ENCODE measurements around the gene SPOP.
"Not testable (repeated sequence)": the region's sequence is repeated elsewhere in the genome, so short reads cannot be mapped to it uniquely, and the experiment has no call there.

The SPOP gene

GRCh38 chr17:49556223-49556943 lies 121.5 kb downstream of the SPOP start:
- no peak overlapping the region for H3K4me3 Mint-ChIP-seq
- H3K36me3 Mint-ChIP-seq = no peaks in the 10 kb centered on the region
- H3K9me3 Mint-ChIP-seq (ENCODE audit: low read depth) = no peaks in the 10 kb centered on the region
- peaks cover 2% of the 10 kb centered on the region for H3K27me3 Mint-ChIP-seq
- H3K27ac Mint-ChIP-seq = no peak overlapping the region
- peaks cover 5% of the 10 kb centered on the region for H3K4me1 Mint-ChIP-seq (ENCODE audit: low read depth)

DNA sequence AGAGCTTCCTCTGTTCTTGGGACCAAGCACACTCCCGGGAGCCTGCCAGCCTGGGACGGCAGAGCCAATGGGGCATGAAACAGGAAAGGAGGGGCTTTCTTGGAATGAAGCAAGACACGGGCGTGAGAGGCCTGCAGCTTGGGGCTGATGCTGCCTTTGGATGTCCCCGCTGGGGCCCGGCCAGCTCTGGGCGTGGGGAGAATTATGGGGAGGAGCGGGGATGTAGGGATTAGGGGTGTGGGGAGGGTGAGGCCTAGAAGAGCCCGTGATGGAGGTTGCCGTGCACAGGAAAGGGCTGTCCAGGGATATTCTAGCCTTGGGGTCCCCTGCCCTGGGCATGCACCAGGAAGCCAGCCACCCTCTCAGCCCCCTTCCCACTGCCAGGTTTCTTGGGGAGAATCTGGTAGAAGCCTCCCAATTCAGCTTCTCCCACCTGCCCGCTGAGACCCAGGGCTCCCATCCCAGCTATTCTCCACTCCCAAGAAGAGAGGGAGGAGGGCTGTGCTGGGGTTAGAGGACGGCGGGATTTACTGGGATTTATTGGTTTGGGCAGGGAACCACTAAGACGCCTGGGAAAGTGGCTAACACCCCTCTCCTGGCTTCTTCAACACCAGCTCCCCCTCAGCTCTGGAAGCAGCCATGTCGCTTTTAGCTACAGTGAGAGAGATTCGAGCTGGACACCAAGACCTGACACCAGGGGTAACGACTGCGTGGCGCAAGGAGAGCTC lies 122.2 kb downstream of the SPOP start:
- peaks cover 5% of the 10 kb centered on the region for H3K4me1 Mint-ChIP-seq (ENCODE audit: low read depth)
- peaks cover 2% of the 10 kb centered on the region for H3K27me3 Mint-ChIP-seq
- H3K4me3 Mint-ChIP-seq = no peak overlapping the region
- H3K9me3 Mint-ChIP-seq (ENCODE audit: low read depth) = no peaks in the 10 kb centered on the region
- H3K27ac Mint-ChIP-seq = no peak overlapping the region
- no peaks in the 10 kb centered on the region for H3K36me3 Mint-ChIP-seq

- no peak overlapping the region for H3K4me3 Mint-ChIP-seq
- H3K27me3 Mint-ChIP-seq = peaks cover 2% of the 10 kb centered on the region
- H3K36me3 Mint-ChIP-seq = no peaks in the 10 kb centered on the region
- H3K27ac Mint-ChIP-seq = no peak overlapping the region
- H3K4me1 Mint-ChIP-seq (ENCODE audit: low read depth) = peaks cover 5% of the 10 kb centered on the region
- no peaks in the 10 kb centered on the region for H3K9me3 Mint-ChIP-seq (ENCODE audit: low read depth)
These were observed 123.0 kb downstream of the SPOP start for GRCh38 chr17:49554694-49555494.

DNA sequence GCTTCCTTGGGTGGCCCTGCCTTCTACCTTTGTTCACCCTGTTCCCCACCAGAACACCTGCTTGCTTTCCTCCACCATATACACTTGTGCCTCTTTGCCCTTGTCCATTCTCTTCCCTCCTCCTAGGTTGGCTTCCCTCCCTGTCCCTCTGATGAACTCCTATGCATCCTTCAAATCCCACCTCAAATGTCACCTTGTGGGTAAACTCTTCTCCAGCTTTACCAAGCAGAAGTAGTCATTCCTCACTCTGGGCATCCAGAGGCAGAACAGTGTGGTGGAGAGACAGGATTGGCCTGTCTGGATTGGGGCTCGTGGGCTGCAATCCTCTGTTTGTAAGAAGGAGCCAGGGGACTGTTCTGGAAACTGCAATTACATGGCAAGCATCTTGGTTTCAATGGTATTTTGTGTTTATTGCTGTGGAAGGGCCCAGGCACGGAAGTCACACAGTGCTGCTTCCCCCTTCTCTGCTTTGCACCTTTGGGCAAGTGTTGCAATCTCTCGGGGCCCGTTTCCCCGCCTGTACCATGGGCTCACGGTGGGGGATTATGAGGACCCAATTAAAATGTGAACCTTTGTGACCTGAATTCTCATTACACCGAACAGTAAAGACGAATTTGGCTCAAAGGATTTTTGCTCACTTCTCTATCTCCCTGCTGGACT lies 124.1 kb downstream of the SPOP start:
- Mint-ChIP-seq H3K4me3 (no peak overlapping the region), H3K27me3 (peaks cover 2% of the 10 kb centered on the region), H3K9me3 (ENCODE audit: low read depth) (no peaks in the 10 kb centered on the region), H3K4me1 (ENCODE audit: low read depth) (peaks cover 5% of the 10 kb centered on the region), H3K27ac (no peak overlapping the region), H3K36me3 (no peaks in the 10 kb centered on the region)

DNA sequence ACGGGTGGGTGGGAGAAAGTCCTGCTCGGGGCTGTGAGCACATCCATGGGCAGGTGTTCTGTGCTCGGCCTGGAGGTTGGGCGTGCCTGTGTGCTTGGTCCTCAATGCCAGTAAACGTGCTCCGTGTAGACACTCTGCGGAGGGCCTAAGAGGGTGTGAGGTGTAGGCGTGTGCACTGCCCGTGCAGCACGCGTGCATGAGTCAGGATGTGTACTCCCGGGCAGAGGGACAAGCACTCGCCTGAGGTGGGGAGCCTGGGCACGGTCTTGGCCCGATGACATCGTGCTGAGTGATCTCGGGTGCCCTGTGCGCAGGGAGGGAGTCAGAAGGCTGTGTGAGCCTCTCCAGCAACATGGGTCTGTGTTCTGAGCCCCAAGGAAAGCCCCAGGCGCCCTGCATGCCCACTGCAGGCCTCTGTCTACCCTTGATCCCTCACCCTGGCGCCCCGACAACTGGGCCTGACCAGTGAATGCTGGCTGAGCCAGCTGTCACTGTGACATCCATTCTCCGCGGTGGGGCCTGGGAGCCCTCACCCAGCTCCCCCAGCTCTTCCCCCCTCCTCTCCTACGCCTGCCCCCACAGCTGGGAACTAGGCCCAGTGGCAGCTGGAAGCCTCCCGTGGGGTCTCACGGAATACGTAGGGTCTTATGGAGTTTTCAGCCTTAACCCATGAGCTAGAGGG lies 125.7 kb downstream of the SPOP start:
- Mint-ChIP-seq H3K4me3 (no peak overlapping the region), H3K9me3 (ENCODE audit: low read depth) (no peaks in the 10 kb centered on the region), H3K27me3 (no peaks in the 10 kb centered on the region), H3K27ac (no peak overlapping the region), H3K4me1 (ENCODE audit: low read depth) (peaks cover 1% of the 10 kb centered on the region), H3K36me3 (no peaks in the 10 kb centered on the region)

DNA sequence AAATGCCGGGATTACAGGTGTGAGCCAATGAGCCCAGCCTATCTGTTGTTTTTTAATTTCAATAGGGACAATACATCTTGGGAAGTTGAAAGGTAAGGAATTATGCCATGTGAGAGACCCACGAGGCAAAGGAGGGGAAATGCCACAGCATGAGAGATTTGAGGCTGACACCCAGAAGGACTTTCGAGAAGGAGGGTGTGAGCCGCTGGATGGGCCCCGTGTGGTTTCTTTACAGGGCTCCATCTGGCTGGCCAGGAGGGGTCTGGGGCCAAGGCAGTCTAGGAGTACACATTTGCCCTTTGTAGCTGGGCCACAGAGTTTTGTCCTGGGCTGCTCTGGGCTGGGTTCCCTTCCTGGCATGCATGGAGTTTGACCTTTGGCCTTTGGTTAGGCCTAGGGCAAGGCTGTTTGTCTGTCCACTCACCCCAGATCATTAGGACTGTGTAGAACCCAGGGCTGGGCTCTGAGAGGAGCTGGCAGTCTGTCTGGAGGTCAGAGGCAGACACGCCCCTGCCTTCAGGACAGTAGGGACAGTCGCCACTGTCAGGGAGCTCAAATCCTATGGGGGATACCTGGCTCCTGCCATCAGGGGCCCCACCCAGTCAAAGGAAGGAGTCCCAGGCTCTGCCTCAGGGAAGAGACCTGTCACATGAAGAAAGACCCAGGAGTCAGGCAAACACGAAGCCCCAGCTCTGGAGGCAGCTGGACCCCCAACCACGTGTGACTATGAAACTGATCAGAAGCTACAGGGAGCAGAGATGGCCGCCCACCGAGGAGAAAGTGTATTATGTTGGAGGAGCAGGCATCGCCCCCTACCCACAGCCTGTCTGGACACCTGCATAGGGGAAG lies 126.5 kb downstream of the SPOP start:
- H3K4me3 Mint-ChIP-seq = no peak overlapping the region
- H3K27ac Mint-ChIP-seq = no peak overlapping the region
- no peaks in the 10 kb centered on the region for H3K9me3 Mint-ChIP-seq (ENCODE audit: low read depth)
- H3K27me3 Mint-ChIP-seq = no peaks in the 10 kb centered on the region
- peaks cover under 1% of the 10 kb centered on the region for H3K4me1 Mint-ChIP-seq (ENCODE audit: low read depth)
- H3K36me3 Mint-ChIP-seq = no peaks in the 10 kb centered on the region

GRCh38 chr17:49550764-49551163 lies 127.1 kb downstream of the SPOP start:
- H3K4me1 Mint-ChIP-seq (ENCODE audit: low read depth); H3K4me3 Mint-ChIP-seq; H3K36me3 Mint-ChIP-seq; H3K27ac Mint-ChIP-seq; H3K9me3 Mint-ChIP-seq (ENCODE audit: low read depth); H3K27me3 Mint-ChIP-seq: not testable (repeated sequence)

DNA sequence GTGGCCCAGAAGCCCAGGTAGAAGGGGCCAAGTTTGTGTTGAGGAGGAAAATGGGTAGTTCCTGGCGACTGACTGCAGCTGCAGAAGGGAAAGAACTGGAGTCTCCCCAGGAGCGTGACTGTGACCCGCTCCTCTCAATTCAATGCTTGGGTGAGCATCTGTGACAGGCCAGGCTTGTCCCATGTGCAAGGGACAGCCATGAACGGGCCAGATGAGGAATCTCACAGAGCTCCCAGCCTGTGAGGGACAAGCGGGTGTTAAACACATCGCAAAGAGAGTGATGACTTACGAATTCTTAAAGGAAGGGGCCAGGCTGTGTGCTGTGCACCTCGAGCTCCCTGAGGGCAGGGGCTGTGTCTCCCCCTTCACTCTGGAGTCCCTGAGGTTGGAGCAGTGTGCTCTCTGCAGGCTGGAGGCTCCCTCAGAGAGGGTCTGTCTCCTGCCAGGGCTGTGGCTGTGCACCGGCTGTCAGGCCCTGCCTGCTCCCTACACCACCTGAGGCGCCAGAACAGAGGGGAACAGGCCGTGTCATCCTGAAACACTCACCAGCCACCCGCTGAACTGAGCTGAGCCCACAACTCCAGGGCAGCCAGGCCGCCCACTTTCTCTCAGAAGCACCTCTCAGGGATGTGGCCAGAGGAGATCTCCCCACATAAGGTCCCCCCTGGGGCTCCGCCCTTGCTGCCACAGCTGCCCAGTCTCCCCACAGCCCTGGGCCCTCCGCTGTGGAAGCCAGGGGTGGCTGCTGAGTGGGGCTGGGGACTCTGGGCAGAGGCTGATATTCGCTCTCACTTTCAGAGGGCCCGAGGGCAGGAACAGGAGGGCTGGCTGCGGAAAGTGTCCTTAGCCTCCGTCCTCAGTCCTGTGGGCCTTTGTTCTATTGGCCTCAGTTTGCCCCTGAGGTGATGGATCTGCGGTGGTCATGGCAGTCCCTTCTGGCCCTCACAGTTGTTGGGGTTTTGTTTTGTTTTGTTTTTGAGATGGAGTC lies 127.9 kb downstream of the SPOP start:
- Mint-ChIP-seq H3K27me3 (no peaks in the 10 kb centered on the region), H3K36me3 (no peaks in the 10 kb centered on the region)

DNA sequence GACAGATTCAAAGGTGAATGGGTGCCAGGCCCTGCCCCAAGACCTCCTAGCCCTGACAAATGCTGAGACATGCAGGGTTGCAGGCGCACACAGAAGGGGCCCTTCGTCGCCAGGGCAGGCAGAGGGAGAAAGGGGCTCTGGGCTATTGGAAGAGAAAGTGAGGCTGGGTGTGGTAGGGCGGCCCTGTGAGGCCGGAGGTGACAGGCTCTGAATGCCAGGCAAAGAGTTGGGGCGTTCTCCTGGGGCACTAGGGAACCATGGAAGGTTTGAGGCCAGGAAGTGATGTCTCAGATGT lies 128.6 kb downstream of the SPOP start:
- Mint-ChIP-seq H3K27me3 (no peaks in the 10 kb centered on the region), H3K9me3 (ENCODE audit: low read depth) (no peaks in the 10 kb centered on the region), H3K27ac (no peak overlapping the region), H3K36me3 (no peaks in the 10 kb centered on the region), H3K4me3 (no peak overlapping the region), H3K4me1 (ENCODE audit: low read depth) (no peaks in the 10 kb centered on the region)

More for the DNA sequence above, 127.9 kb downstream of the SPOP start:
- Mint-ChIP-seq H3K4me3 (no peak overlapping the region), H3K27ac (no peak overlapping the region), H3K4me1 (ENCODE audit: low read depth) (no peaks in the 10 kb centered on the region), H3K9me3 (ENCODE audit: low read depth) (no peaks in the 10 kb centered on the region)

All from activated naive CD8-positive, alpha-beta T cell (primary cell).